OCI-LY7 (cell line): Measurements from ENCODE around the gene PKD1. TPM values are rescaled to one million over a fixed set of nuclear protein-coding genes. Genes with fewer than 3 reads are reported as not detected.
"Not testable (repeated sequence)": the region's sequence is repeated elsewhere in the genome, so short reads cannot be mapped to it uniquely, and the experiment has no call there.

Source experiments
- BruUV-seq: library from RNA; stranded (reverse); fragments of 400-500 nt; replicated peaks from 2 replicates; lab custom pipeline; 2021; lab: Mats Ljungman, UMichigan
- CTCF ChIA-PET: fragments of 300-600 bp; sonication (Branson Sonifier 250); formaldehyde crosslinking; loops from one replicate; lab custom pipeline; 2022; ENCODE audit warnings: antibody characterized with exemption; ENCODE audit not compliant: unreplicated experiment; lab: Charles Lee
- POLR2A ChIA-PET: fragments of 300-600 bp; sonication (Branson Sonifier 250); formaldehyde crosslinking; loops from one replicate; lab custom pipeline; 2022; ENCODE audit warnings: antibody characterized with exemption; lab: Charles Lee
- DNase-seq: peaks from one replicate; pipeline ENCODE4 v3.0.0-alpha.2; 2015; ENCODE audit warnings: low spot score
- H2AFZ ChIP-seq: fragments of 200-600 bp; sonication (generic), shearing (Covaris generic); 2 replicates; pipeline ENCODE4 v1.6.1; 2014; ENCODE audit warnings: mild to moderate bottlenecking, antibody characterized with exemption, low read length, moderate library complexity
- H3K27ac ChIP-seq: fragments of 200-600 bp; sonication (generic); 2 replicates; pipeline ENCODE4 v1.5.1; 2014; ENCODE audit warnings: mixed run types, low read depth, mild to moderate bottlenecking, moderate library complexity, low read length, inconsistent platforms; ENCODE audit not compliant: poor library complexity, severe bottlenecking
- H3K36me3 ChIP-seq: fragments of 200-600 bp; sonication (generic); 2 replicates; pipeline ENCODE4 v1.6.1; 2014; ENCODE audit warnings: mild to moderate bottlenecking, antibody characterized with exemption, low read length, moderate library complexity, mixed read lengths; ENCODE audit not compliant: insufficient read depth
- H3K4me1 ChIP-seq: fragments of 200-600 bp; sonication (generic); 2 replicates; pipeline ENCODE4 v1.5.1; 2014; ENCODE audit warnings: mild to moderate bottlenecking, low read length; ENCODE audit not compliant: insufficient read depth, poor library complexity, severe bottlenecking
- H3K4me2 ChIP-seq: fragments of 200-600 bp; sonication (generic); 2 replicates; pipeline ENCODE4 v1.6.1; 2014; ENCODE audit warnings: mild to moderate bottlenecking, low read length
- H3K4me3 ChIP-seq: fragments of 200-600 bp; sonication (generic); 2 replicates; pipeline ENCODE4 v1.5.1; 2014; ENCODE audit warnings: mild to moderate bottlenecking, low read depth, low read length; ENCODE audit not compliant: poor library complexity, severe bottlenecking
- H3K79me2 ChIP-seq: fragments of 200-600 bp; sonication (generic); 2 replicates; pipeline ENCODE4 v1.6.1; 2016; ENCODE audit warnings: low read depth, mild to moderate bottlenecking, low read length, moderate library complexity, mixed read lengths; ENCODE audit not compliant: insufficient read depth
- H3K9me2 ChIP-seq: fragments of 200-600 bp; sonication (generic); 2 replicates; pipeline ENCODE4 v1.6.1; 2016; ENCODE audit warnings: mild to moderate bottlenecking, low read length, mixed read lengths; ENCODE audit not compliant: insufficient read depth
- H3K9me3 ChIP-seq: fragments of 200-600 bp; sonication (generic); 2 replicates; pipeline ENCODE4 v1.6.1; 2014; ENCODE audit warnings: mild to moderate bottlenecking, mixed run types, low read length, mixed read lengths
- H4K20me1 ChIP-seq: fragments of 200-600 bp; sonication (generic); 2 replicates; pipeline ENCODE4 v1.6.1; 2014; ENCODE audit warnings: mild to moderate bottlenecking, antibody characterized with exemption, low read length, moderate library complexity, mixed read lengths; ENCODE audit not compliant: insufficient read depth
- intact Hi-C: fragments of 100-400 bp; cut with micrococcal nuclease; formaldehyde crosslinking; loops from one replicate; pipeline ENCODE4 v1.10.0; 2022; ENCODE audit not compliant: unreplicated experiment
- total RNA-seq, 2 experiments: library from RNA; depleted of rRNA in 1 of 2; stranded (reverse); fragments of >200 nt in 1 of 2; shearing (Covaris generic) in 1 of 2; gene quantifications; 2 replicates each; pipeline ENCODE4 v1.2.3, GENCODE V29; 2014 to 2022

PKD1 gene
- total RNA-seq, 2 experiments from 2014 or later: 87.4 to 112 TPM

- H3K4me2 ChIP-seq, H4K20me1 ChIP-seq, CTCF ChIA-PET, H3K79me2 ChIP-seq, BruUV-seq, POLR2A ChIA-PET, H3K9me3 ChIP-seq, H3K36me3 ChIP-seq, H3K9me2 ChIP-seq, H3K4me3 ChIP-seq, H3K27ac ChIP-seq, H2AFZ ChIP-seq: not testable (repeated sequence)
- peaks cover 12% of the 10 kb centered on the region for H3K4me1 ChIP-seq
- intact Hi-C loops: loop anchor here (2.0 kb wide), 1 partner anchor 21 kb away; the partner anchor contains the start of gene RAB26
- DNase-seq: peak; percentile 27
Observed at GRCh38 chr16:2127630-2128280, 7.9 kb downstream of the PKD1 start.

GRCh38 chr16:2126928-2127556 is 8.7 kb downstream of the PKD1 start:
- H3K27ac ChIP-seq, H3K9me2 ChIP-seq, H3K79me2 ChIP-seq, H3K4me2 ChIP-seq, H3K9me3 ChIP-seq, POLR2A ChIA-PET, H3K4me3 ChIP-seq, H2AFZ ChIP-seq, H4K20me1 ChIP-seq, H3K36me3 ChIP-seq, CTCF ChIA-PET, DNase-seq, intact Hi-C loops, BruUV-seq: not testable (repeated sequence)
- H3K4me1 ChIP-seq: peaks cover 12% of the 10 kb centered on the region

- H3K4me3 ChIP-seq, H3K27ac ChIP-seq, CTCF ChIA-PET, H3K9me3 ChIP-seq, POLR2A ChIA-PET, H2AFZ ChIP-seq, BruUV-seq, intact Hi-C loops, H4K20me1 ChIP-seq, H3K9me2 ChIP-seq, H3K36me3 ChIP-seq, DNase-seq, H3K4me2 ChIP-seq, H3K79me2 ChIP-seq: not testable (repeated sequence)
- H3K4me1 ChIP-seq: peaks cover 12% of the 10 kb centered on the region
Observed at GRCh38 chr16:2126161-2126743, 9.4 kb downstream of the PKD1 start.

DNA sequence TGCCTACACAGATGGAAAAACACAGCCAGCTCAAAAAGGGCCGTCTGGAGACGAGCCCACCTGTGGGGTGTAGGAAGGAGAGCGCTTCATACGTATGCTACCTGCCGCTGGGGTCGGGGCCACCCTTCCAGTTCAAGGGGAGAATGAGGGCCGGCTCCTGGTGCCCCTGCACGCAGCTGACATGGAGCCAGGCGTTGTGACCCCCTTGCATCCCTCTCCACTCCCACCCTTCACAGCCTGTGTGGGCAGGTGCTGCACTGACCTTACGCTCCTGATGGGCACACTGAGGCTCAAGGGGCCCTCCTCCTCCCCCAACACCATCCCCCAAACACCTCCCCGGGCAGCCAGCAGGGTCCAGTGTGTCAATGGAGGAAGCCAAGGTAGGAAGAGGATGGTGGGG is 10.1 kb downstream of the PKD1 start:
- intact Hi-C loops, H3K9me2 ChIP-seq, BruUV-seq, H4K20me1 ChIP-seq, H3K79me2 ChIP-seq, DNase-seq, POLR2A ChIA-PET, H3K27ac ChIP-seq, H3K9me3 ChIP-seq, H3K4me3 ChIP-seq, H3K36me3 ChIP-seq, H3K4me2 ChIP-seq, CTCF ChIA-PET, H2AFZ ChIP-seq: not testable (repeated sequence)
- H3K4me1 ChIP-seq: peaks cover 12% of the 10 kb centered on the region

DNA sequence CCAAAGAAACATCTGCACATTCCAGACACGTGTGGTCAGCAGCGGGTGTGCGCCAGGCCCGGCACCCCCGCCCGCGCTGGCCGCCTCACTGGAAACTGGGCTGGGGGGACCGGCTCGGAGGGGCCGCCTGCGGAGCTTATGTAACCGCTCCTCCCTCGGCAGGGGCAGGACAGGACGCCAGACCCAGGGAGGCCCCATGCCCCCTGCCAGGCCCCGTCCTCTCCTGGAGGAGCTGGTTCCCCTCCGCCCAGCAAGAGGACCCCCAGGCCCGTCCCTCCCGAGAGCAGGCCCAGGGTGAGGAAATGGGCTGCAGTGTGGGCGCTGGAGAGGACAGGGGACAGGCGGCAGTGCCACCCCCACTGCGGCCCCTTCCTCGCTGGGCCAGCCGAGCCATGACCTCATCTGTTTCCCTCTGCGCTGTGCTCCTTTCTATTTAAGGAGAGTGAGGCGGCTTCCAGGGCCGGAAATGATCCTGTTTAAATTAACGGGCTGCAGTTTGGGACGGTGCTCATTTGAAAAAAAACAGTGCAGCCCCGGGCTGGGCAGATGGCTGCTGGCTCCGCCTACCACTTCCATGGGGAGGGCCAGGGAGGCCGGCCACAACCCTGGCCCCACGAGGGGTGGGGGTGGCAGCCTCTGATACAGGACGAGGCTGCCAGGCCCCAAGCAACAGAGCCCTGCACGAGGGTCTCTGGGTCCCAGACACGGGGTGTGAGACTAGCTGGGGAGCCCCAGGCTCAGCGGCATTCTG is 10.8 kb downstream of the PKD1 start:
- H4K20me1 ChIP-seq, H3K9me2 ChIP-seq, H3K36me3 ChIP-seq, BruUV-seq, H2AFZ ChIP-seq, H3K4me2 ChIP-seq, DNase-seq, POLR2A ChIA-PET, H3K9me3 ChIP-seq, H3K4me3 ChIP-seq, CTCF ChIA-PET, H3K27ac ChIP-seq, intact Hi-C loops, H3K79me2 ChIP-seq: not testable (repeated sequence)
- H3K4me1 ChIP-seq: peaks cover 12% of the 10 kb centered on the region

DNA sequence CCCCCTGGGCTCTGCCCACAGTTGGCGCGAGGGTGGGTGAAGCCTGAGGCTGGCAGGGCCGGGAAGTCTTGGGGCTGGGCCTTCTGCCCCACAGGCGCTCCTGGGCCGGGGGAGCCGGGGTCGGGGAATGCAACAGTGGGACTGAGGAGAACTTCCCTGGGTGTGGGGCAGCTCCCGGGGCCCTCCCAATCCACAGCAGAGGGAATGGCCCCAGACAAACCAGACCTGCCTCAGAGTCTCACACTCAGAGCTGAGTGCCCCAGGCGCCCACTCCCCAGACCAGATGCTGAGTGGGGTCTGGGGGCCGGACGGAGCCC is 11.4 kb downstream of the PKD1 start:
- H4K20me1 ChIP-seq, H3K4me2 ChIP-seq, DNase-seq, H3K4me3 ChIP-seq, CTCF ChIA-PET, intact Hi-C loops, H3K9me3 ChIP-seq, H3K79me2 ChIP-seq, H3K36me3 ChIP-seq, BruUV-seq, H2AFZ ChIP-seq, POLR2A ChIA-PET, H3K9me2 ChIP-seq, H3K27ac ChIP-seq: not testable (repeated sequence)
- peaks cover 10% of the 10 kb centered on the region for H3K4me1 ChIP-seq
